IMR-90 (cell line): ENCODE data around the gene NXPH1. TPM values are rescaled to one million over a fixed set of nuclear protein-coding genes. Genes with fewer than 3 reads are reported as not detected.

Source experiments
- ATAC-seq: fragments of 200-7000 bp; cut with Tn5 transposase; 2 replicates; pipeline ENCODE4 v1.9.1; 2020; ENCODE audit warnings: low read depth, mild to moderate bottlenecking, moderate library complexity
- BruUV-seq: library from RNA; stranded (reverse); fragments of 400-500 nt; replicated peaks from 2 replicates; lab custom pipeline; 2021; lab: Mats Ljungman, UMichigan
- CTCF ChIA-PET: fragments of 300-600 bp; formaldehyde crosslinking; extraction: SDS; loops from one replicate; lab custom pipeline; 2021; ENCODE audit warnings: antibody characterized with exemption; lab: Yijun Ruan, JAX
- POLR2A ChIA-PET: fragments of 300-600 bp; sonication (Branson Sonifier 250); formaldehyde crosslinking; loops from one replicate; lab custom pipeline; 2022; ENCODE audit warnings: antibody characterized with exemption; ENCODE audit not compliant: unreplicated experiment; lab: Charles Lee
- DNase-seq: peaks from one replicate; pipeline ENCODE4 v3.0.0; 2013
- H2AFZ ChIP-seq: replicated peaks from 2 replicates; pipeline ENCODE3; 2013; ENCODE audit warnings: low read length, mild to moderate bottlenecking; ENCODE audit not compliant: poor library complexity
- H2AK5ac ChIP-seq: 2 replicates; pipeline ENCODE4 v1.6.1; 2013; ENCODE audit warnings: low read depth, low read length, inconsistent platforms
- H2AK9ac ChIP-seq: replicated peaks from 2 replicates; pipeline ENCODE3; 2013; ENCODE audit warnings: mild to moderate bottlenecking, low read depth, low read length, moderate library complexity; ENCODE audit not compliant: poor library complexity
- H2BK120ac ChIP-seq: 2 replicates; pipeline ENCODE4 v1.6.1; 2013; ENCODE audit warnings: low read depth, low read length, inconsistent platforms
- H2BK15ac ChIP-seq: 3 replicates; pipeline ENCODE4 v1.6.1; 2013; ENCODE audit warnings: low read depth, low read length, inconsistent platforms
- H2BK20ac ChIP-seq: 2 replicates; pipeline ENCODE4 v1.6.1; 2013; ENCODE audit warnings: low read depth, mild to moderate bottlenecking, inconsistent platforms, low read length, moderate library complexity
- H2BK5ac ChIP-seq: 2 replicates; pipeline ENCODE4 v1.6.1; 2013; ENCODE audit warnings: mild to moderate bottlenecking, low read depth, low read length, inconsistent platforms; ENCODE audit not compliant: poor library complexity, severe bottlenecking
- H3K14ac ChIP-seq: replicated peaks from 2 replicates; pipeline ENCODE4 v1.6.1; 2013; ENCODE audit warnings: low read depth, low read length, inconsistent platforms
- H3K18ac ChIP-seq: 2 replicates; pipeline ENCODE4 v1.6.1; 2013; ENCODE audit warnings: low read depth, low read length, control low read depth
- H3K23ac ChIP-seq: 2 replicates; pipeline ENCODE4 v1.6.1; 2013; ENCODE audit warnings: low read depth, low read length, inconsistent platforms
- H3K27ac ChIP-seq: 2 replicates; pipeline ENCODE4 v1.5.1; 2013; ENCODE audit warnings: mild to moderate bottlenecking, control low read depth, low read length; ENCODE audit not compliant: insufficient read depth
- H3K27me3 ChIP-seq: 2 replicates; pipeline ENCODE4 v1.6.1; 2013; ENCODE audit warnings: low read length; ENCODE audit not compliant: control insufficient read depth, insufficient read depth
- H3K36me3 ChIP-seq: 2 replicates; pipeline ENCODE4 v1.6.1; 2013; ENCODE audit warnings: low read length, mixed read lengths; ENCODE audit not compliant: control insufficient read depth, insufficient read depth
- H3K4ac ChIP-seq: 2 replicates; pipeline ENCODE4 v1.6.1; 2013; ENCODE audit warnings: low read depth, low read length, inconsistent platforms
- H3K4me1 ChIP-seq: 2 replicates; pipeline ENCODE4 v1.6.1; 2013; ENCODE audit warnings: low read length, mixed read lengths; ENCODE audit not compliant: control insufficient read depth, insufficient read depth
- H3K4me2 ChIP-seq: 2 replicates; pipeline ENCODE4 v1.6.1; 2013; ENCODE audit warnings: low read depth, mild to moderate bottlenecking, control low read depth, low read length, moderate library complexity
- H3K4me3 ChIP-seq: 2 replicates; pipeline ENCODE4 v1.5.1; 2013; ENCODE audit warnings: low read depth, mild to moderate bottlenecking, control low read depth, low read length, moderate library complexity; ENCODE audit not compliant: insufficient read depth
- H3K56ac ChIP-seq: 2 replicates; pipeline ENCODE4 v1.6.1; 2013; ENCODE audit warnings: low read length, inconsistent platforms; ENCODE audit not compliant: insufficient read depth; ENCODE audit errors: extremely low read depth
- H3K79me1 ChIP-seq, 2 experiments: 2 replicates each; pipeline ENCODE4 v1.6.1; 2013; ENCODE audit warnings: low read length in 2 of 2, inconsistent platforms in 1 of 2, low read depth in 1 of 2
- H3K9ac ChIP-seq: 2 replicates; pipeline ENCODE4 v1.6.1; 2013; ENCODE audit warnings: low read depth, low read length, control low read depth
- H3K9me1 ChIP-seq: 2 replicates; pipeline ENCODE4 v1.6.1; 2013; ENCODE audit warnings: low read length, inconsistent platforms; ENCODE audit not compliant: insufficient read depth
- H3K9me3 ChIP-seq: 2 replicates; pipeline ENCODE4 v1.6.1; 2013; ENCODE audit warnings: low read length; ENCODE audit not compliant: control insufficient read depth, insufficient read depth
- H4K20me1 ChIP-seq: 2 replicates; pipeline ENCODE4 v1.6.1; 2013; ENCODE audit warnings: low read length, inconsistent platforms; ENCODE audit not compliant: insufficient read depth
- H4K5ac ChIP-seq: 2 replicates; pipeline ENCODE4 v1.6.1; 2013; ENCODE audit warnings: mild to moderate bottlenecking, low read depth, low read length, control low read depth
- H4K8ac ChIP-seq, 2 experiments: 2 replicates each; pipeline ENCODE4 v1.6.1; 2013; ENCODE audit warnings: low read depth in 2 of 2, low read length in 2 of 2, control low read depth in 1 of 2, inconsistent platforms in 1 of 2
- H4K91ac ChIP-seq: 2 replicates; pipeline ENCODE4 v1.6.1; 2013; ENCODE audit warnings: low read depth, low read length, inconsistent platforms; ENCODE audit not compliant: insufficient read depth
- CHD1 ChIP-seq: IDR thresholded peaks from 2 replicates; pipeline ENCODE4 v1.6.1; 2012; ENCODE audit warnings: low read depth, low read length, improper control_type of control experiment
- CTCF ChIP-seq: conservative IDR thresholded peaks from 2 replicates; pipeline ENCODE4 v1.5.1; 2012; ENCODE audit warnings: mild to moderate bottlenecking, low read depth, low read length, improper control_type of control experiment
- MAZ ChIP-seq: IDR thresholded peaks from 2 replicates; pipeline ENCODE4 v1.6.1; 2012; ENCODE audit warnings: low read depth, mild to moderate bottlenecking, low read length, improper control_type of control experiment, moderate library complexity, borderline replicate concordance
- POLR2A ChIP-seq: IDR thresholded peaks from 2 replicates; pipeline ENCODE4 v1.6.1; 2012; ENCODE audit warnings: mild to moderate bottlenecking, low read depth, low read length
- RAD21 ChIP-seq: IDR thresholded peaks from 2 replicates; pipeline ENCODE4 v1.6.1; 2012; ENCODE audit warnings: low read length, improper control_type of control experiment
- WGBS, 2 experiments: methylation state at CpG; one replicate each; pipeline versions ENCODE4 v1.1.5 to v1.1.7; 2013; ENCODE audit warnings: missing lambda C conversion rate in 2 of 2; ENCODE audit not compliant: insufficient read length in 1 of 2; ENCODE audit errors: extremely low coverage in 2 of 2; 5-methylcytosine and 5-hydroxymethylcytosine counted together
- dilution Hi-C: fragments of 300-500 bp; cut with HindIII; formaldehyde crosslinking; loops from one replicate; pipeline ENCODE4 v1.14.3; 2018; ENCODE audit warnings: low sequenced_read_pairs; ENCODE audit not compliant: unreplicated experiment
- in situ Hi-C: fragments of 300-500 bp; cut with MboI; formaldehyde crosslinking; loops from 3 replicates; pipeline ENCODE4 v1.14.3; 2019; ENCODE audit warnings: low sequenced_read_pairs, inconsistent platforms, mixed read lengths
- intact Hi-C: fragments of 100-400 bp; cut with micrococcal nuclease; formaldehyde crosslinking; loops from 2 replicates; pipeline ENCODE4 v1.10.0; 2022
- polyA plus RNA-seq, 3 experiments: library from polyadenylated mRNA; depleted of rRNA; stranded (reverse); fragments of >200 nt; gene quantifications; 2 replicates each; pipeline ENCODE4 v1.2.3, GENCODE V29; 2012; ENCODE audit warnings: low replicate concordance in 1 of 3
- total RNA-seq: library from RNA; depleted of rRNA; stranded (reverse); fragments of >200 nt; gene quantifications from 2 replicates; pipeline ENCODE4 v1.2.3, GENCODE V29; 2012

The NXPH1 gene
- total and polyA plus RNA-seq, 2 of the 4 experiments (the other 2 are of a cell fraction): not detected

- no peak overlapping the region for H2BK20ac ChIP-seq
- ATAC-seq (no peak), DNase-seq (no peak)
- no peak overlapping the region for H2BK5ac ChIP-seq
- H3K4me3 ChIP-seq: no peak overlapping the region
- intact Hi-C loops: no loop called here
- H3K23ac ChIP-seq: no peak overlapping the region
- no peak overlapping the region for H2BK15ac ChIP-seq
- no peak overlapping the region for H2AK5ac ChIP-seq
- H4K20me1 ChIP-seq: no peaks in the 10 kb centered on the region
- dilution Hi-C loops: no loop called here
- H3K4me1 ChIP-seq: no peaks in the 10 kb centered on the region
- no peaks in the 10 kb centered on the region for H3K9me1 ChIP-seq
- no peak overlapping the region for H3K9ac ChIP-seq
- no peak overlapping the region for H4K5ac ChIP-seq
- H3K79me1 ChIP-seq: no peaks in the 10 kb centered on the region
- H3K27ac ChIP-seq: no peak overlapping the region
- H3K9me3 ChIP-seq: peaks cover 11% of the 10 kb centered on the region
- no peak overlapping the region for H3K4ac ChIP-seq
- H4K91ac ChIP-seq: no peak overlapping the region
- ChIA-PET CTCF (no interaction called here), POLR2A (no interaction called here)
- BruUV-seq: no TSS peak
- H4K8ac ChIP-seq: no peak overlapping the region
- H3K14ac ChIP-seq: no peak overlapping the region
- no peak overlapping the region for H3K56ac ChIP-seq
- no CpG with 5 or more reads among the region's 5 CpGs for WGBS, 2 experiments
- in situ Hi-C loops: no loop called here
- H3K27me3 ChIP-seq: no peaks in the 10 kb centered on the region
- no peak for TF ChIP-seq CTCF
- no peak for TF ChIP-seq MAZ
- no peak for TF ChIP-seq POLR2A
- TF ChIP-seq CHD1: no peak
- no peak for TF ChIP-seq RAD21
- H3K36me3 ChIP-seq: no peaks in the 10 kb centered on the region
- no peak overlapping the region for H2AFZ ChIP-seq
- no peak overlapping the region for H3K18ac ChIP-seq
- no peak overlapping the region for H3K4me2 ChIP-seq
- no peak overlapping the region for H2BK120ac ChIP-seq
- no peak overlapping the region for H2AK9ac ChIP-seq
Observed at GRCh38 chr7:8639668-8640067, 206.3 kb downstream of the NXPH1 start.
